ENCODE data around the gene KRT35. TPM values are rescaled to one million over a fixed set of nuclear protein-coding genes. Genes with fewer than 3 reads are reported as not detected.

KRT35 gene
- polyA plus RNA-seq, 1 experiment = not detected

GRCh38 chr17:41466988-41467387 is 14.0 kb downstream of the KRT35 start, which contains the start of gene KRT32:
Gene KRT32 (minus strand): TSS chr17:41467386. CDS start chr17:41467325, 61 bp downstream.
- ChIA-PET POLR2A (no interaction called here), CTCF (interaction anchor here (0.6 to 0.9 kb wide), 2 partner anchors 26 to 82 kb away, joined by 3 to 4 read pairs; no protein-coding TSS in a partner anchor)
- no peak within 1 kb of the TSS for H3K4me3 ChIP-seq (ENCODE audit: low read depth, low read length)
- no peaks in the 10 kb centered on the region for H3K36me3 ChIP-seq (ENCODE audit: control insufficient read depth, insufficient read depth, low read length)
- no peak for TF ChIP-seq CTCF (IDR thresholded peaks at IDR 0.05; ENCODE audit: insufficient read depth, low read depth, low read length)
- DNase-seq (ENCODE audit: low read depth) = no peak
- no peaks in the 10 kb centered on the region for H3K27me3 ChIP-seq (ENCODE audit: control insufficient read depth, insufficient read depth, low read length)

- Histone ChIP-seq H3K4me3 (ENCODE audit: low read depth, low read length) (no peak overlapping the region), H3K36me3 (ENCODE audit: control insufficient read depth, insufficient read depth, low read length) (no peaks in the 10 kb centered on the region), H3K27me3 (ENCODE audit: control insufficient read depth, insufficient read depth, low read length) (no peaks in the 10 kb centered on the region)
- no peak for TF ChIP-seq CTCF (IDR thresholded peaks at IDR 0.05; ENCODE audit: insufficient read depth, low read depth, low read length)
- POLR2A ChIA-PET = interaction anchor here (0.5 to 0.6 kb wide), 2 partner anchors 18 to 55 kb away, joined by 5 to 10 read pairs; no protein-coding TSS in a partner anchor
- DNase-seq (ENCODE audit: low read depth) = peak; percentile 88
- CTCF ChIA-PET = interaction anchor here (0.7 kb wide), 1 partner anchor 11 kb away, joined by 3 read pairs; no protein-coding TSS in a partner anchor
Measured at GRCh38 chr17:41464682-41465081, 16.3 kb downstream of the KRT35 start.

GRCh38 chr17:41464173-41464572 is 16.8 kb downstream of the KRT35 start:
- no peak overlapping the region for H3K4me3 ChIP-seq (ENCODE audit: low read depth, low read length)
- H3K36me3 ChIP-seq (ENCODE audit: control insufficient read depth, insufficient read depth, low read length) = no peaks in the 10 kb centered on the region
- ChIA-PET POLR2A (interaction anchor here (0.5 to 0.6 kb wide), 2 partner anchors 17 to 54 kb away, joined by 5 to 10 read pairs; no protein-coding TSS in a partner anchor), CTCF (no interaction called here)
- no peak for TF ChIP-seq CTCF (IDR thresholded peaks at IDR 0.05; ENCODE audit: insufficient read depth, low read depth, low read length)
- H3K27me3 ChIP-seq (ENCODE audit: control insufficient read depth, insufficient read depth, low read length) = no peaks in the 10 kb centered on the region
- no peak for DNase-seq (ENCODE audit: low read depth)

GRCh38 chr17:41463746-41464145 is 17.2 kb downstream of the KRT35 start:
- ChIA-PET POLR2A (no interaction called here), CTCF (no interaction called here)
- no peak for DNase-seq (ENCODE audit: low read depth)
- H3K36me3 ChIP-seq (ENCODE audit: control insufficient read depth, insufficient read depth, low read length) = no peaks in the 10 kb centered on the region
- no peaks in the 10 kb centered on the region for H3K27me3 ChIP-seq (ENCODE audit: control insufficient read depth, insufficient read depth, low read length)
- no peak overlapping the region for H3K4me3 ChIP-seq (ENCODE audit: low read depth, low read length)
- no peak for TF ChIP-seq CTCF (IDR thresholded peaks at IDR 0.05; ENCODE audit: insufficient read depth, low read depth, low read length)

- H3K27me3 ChIP-seq (ENCODE audit: control insufficient read depth, insufficient read depth, low read length) = no peaks in the 10 kb centered on the region
Measured at GRCh38 chr17:41462705-41463104, 18.2 kb downstream of the KRT35 start.

More at GRCh38 chr17:41462705-41463104, 18.2 kb downstream of the KRT35 start:
- CTCF ChIA-PET = no interaction called here
- POLR2A ChIA-PET = interaction anchor here (0.6 kb wide), 1 partner anchor 74 kb away, joined by 5 read pairs; no protein-coding TSS in a partner anchor
- no peaks in the 10 kb centered on the region for H3K36me3 ChIP-seq (ENCODE audit: control insufficient read depth, insufficient read depth, low read length)
- no peak for DNase-seq (ENCODE audit: low read depth)
- no peak overlapping the region for H3K4me3 ChIP-seq (ENCODE audit: low read depth, low read length)
- TF ChIP-seq CTCF (IDR thresholded peaks at IDR 0.05; ENCODE audit: insufficient read depth, low read depth, low read length) = no peak

Measured in BJ (cell line).